TTC549 (cell line): ENCODE measurements around the gene PLEKHG3.

Source experiments
- FAIRE-seq: peaks from 2 replicates; lab custom pipeline; 2012; peaks lifted over from hg19 to GRCh38; lab: Jason Lieb, UNC

PLEKHG3 gene

GRCh38 chr14:64789696-64790095 is 85.5 kb downstream of the PLEKHG3 start:
- no peak for FAIRE-seq

GRCh38 chr14:64790478-64790877 is 86.3 kb downstream of the PLEKHG3 start:
- FAIRE-seq, result no peak

GRCh38 chr14:64792231-64792630 is 88.0 kb downstream of the PLEKHG3 start:
- FAIRE-seq, result no peak

- no peak for FAIRE-seq
Measured at GRCh38 chr14:64792871-64793560, 88.8 kb downstream of the PLEKHG3 start.

GRCh38 chr14:64795211-64795610 is 91.0 kb downstream of the PLEKHG3 start:
- no peak for FAIRE-seq

GRCh38 chr14:64795921-64796320 is 91.7 kb downstream of the PLEKHG3 start:
- FAIRE-seq, result no peak

- no peak for FAIRE-seq
Measured at GRCh38 chr14:64796369-64796768, 92.1 kb downstream of the PLEKHG3 start.

GRCh38 chr14:64799555-64799954 is 95.3 kb downstream of the PLEKHG3 start:
- no peak for FAIRE-seq
